Measurements from ENCODE around the gene LDB2.
"Not testable (repeated sequence)": the region's sequence is repeated elsewhere in the genome, so short reads cannot be mapped to it uniquely, and the experiment has no call there.

LDB2 gene

GRCh38 chr4:16672421-16672820 lies 226.0 kb downstream of the LDB2 start:
- no peak for DNase-seq

DNA sequence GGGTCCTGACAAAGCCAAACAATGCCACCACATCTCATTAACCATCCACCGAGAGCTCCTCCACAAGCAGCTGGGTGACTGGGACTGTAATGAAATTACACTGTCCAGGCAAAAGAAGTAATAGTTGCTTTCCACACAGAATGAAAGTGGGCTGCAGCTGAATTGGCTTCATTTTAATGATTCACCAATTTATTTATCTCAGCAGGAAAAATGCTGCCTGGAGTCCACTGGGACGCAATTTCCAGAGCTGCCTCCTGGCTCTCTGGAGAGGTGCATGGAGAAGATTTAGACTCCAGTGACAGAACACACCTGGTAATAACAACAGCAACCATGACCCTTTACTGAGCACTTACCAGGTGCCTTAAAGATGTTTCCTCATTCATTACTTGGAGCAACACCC lies 226.7 kb downstream of the LDB2 start:
- no peak for DNase-seq

DNA sequence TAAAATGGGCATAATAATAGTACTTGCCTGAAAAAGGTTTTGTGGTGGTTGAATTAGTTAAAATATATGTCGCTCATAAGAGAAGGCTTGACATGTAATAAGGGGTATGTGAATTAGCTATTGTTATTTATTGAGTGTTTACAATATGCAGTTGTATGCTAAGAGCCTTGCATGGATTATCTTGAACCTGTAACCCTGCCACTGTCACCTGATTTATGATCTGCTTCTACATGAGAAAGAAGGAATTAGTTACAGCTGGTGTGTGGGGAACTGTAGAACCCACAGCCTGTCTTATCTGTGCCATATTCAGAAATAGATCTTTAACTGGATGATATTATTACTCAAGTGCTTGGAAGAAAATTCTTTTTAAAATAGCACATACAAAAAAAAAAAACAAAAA lies 227.7 kb downstream of the LDB2 start:
- DNase-seq: no peak

- DNase-seq: no peak
These were observed 229.4 kb downstream of the LDB2 start for GRCh38 chr4:16669036-16669435.

DNA sequence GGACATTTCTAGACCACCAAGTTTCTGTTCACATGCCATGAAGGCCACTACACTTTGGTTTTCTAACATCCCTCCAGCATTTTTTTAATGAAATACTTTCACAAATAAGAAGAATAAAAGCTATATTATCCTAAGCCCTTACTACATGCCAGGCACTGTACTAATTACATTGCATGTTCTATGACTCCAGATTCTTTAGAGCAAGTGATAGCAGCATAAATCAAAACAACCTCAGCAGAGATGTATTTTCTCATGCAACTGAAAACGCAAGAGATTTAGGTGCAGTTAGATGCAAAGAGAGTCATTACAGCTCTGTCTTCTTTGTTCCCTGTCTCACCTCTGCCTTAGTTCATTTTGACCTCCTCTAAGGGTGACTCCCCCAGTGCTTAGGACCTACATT lies 230.0 kb downstream of the LDB2 start:
- no peak for DNase-seq

DNA sequence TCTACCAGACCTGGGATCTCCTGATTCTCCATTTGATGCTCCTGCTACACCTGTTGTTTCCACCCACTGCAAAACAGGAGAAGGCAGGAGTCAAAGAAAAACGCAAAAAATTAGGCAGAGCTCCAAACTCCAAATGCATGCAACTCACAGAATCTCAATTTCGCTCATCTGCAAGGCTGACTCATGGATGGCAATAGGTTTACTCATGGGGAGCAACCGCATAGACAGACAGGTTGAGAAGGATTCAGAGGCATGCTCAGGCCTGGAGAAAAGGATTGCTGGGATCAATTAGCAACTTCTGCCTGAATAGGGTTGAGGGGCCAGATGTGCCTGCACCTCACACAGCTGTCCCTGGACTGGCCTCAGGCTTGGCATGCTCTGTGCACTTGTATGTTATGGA lies 231.0 kb downstream of the LDB2 start:
- DNase-seq: no peak

- DNase-seq: no peak
These were observed 232.4 kb downstream of the LDB2 start for GRCh38 chr4:16665942-16666551.

DNA sequence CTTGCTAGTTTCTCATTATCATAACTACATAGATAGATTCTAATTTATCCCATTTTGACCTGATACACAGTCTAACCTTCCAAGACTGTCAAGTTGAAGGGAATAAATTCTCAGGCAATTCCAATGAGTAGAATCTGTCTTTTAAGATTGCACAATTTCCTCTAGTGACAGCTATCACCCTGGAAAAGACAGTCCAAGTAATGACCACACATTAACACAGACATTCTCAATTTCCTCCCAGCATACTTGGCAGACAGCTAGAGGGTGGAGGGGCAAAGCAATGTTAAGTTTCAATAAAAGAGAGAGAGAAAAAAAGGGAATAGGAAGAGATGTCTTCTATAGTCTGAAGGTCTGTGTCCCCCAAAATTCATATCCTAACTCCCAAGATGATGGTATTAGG lies 234.7 kb downstream of the LDB2 start:
- DNase-seq: no peak

GRCh38 chr4:16663307-16663706 lies 235.1 kb downstream of the LDB2 start:
- DNase-seq: no peak

DNA sequence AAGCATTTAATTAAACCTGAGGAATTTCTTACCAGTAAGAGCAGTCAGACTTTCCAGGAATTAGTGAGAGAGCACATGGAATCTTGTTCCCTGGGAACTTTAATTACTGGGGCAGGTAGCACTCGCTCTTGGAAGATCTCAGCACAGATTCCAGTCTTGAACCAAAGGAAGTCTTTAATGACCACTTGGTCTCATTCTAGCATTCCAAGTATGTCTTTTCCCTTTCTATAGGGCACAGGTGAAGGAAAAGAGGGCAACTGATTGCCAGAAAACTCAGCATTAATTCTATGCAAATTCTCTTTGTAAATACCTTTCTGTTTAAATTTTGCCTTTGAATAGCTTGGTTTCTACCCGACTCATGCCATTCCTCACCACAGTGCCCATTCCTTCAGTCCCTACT lies 236.6 kb downstream of the LDB2 start:
- DNase-seq: no peak

DNA sequence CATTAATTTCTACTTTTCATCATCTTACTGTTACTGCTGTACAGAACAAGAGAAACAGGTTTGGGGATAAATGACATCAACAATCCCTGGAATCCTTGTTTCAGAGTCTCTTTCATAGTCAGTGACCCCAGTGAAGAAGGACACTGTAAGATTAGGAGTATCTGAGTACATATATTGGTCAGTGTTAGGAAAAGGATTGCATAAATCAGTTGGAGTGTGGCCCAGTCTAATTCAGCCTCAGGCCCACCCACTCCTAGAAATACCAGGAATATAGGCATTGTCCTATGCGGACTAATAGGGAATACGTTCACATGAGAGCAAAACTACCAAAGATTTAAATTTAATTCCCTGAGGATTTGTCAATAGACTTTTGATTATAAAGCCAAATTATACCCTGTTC lies 237.8 kb downstream of the LDB2 start:
- no peak for DNase-seq

GRCh38 chr4:16659694-16660093 lies 238.8 kb downstream of the LDB2 start:
- DNase-seq: no peak

DNA sequence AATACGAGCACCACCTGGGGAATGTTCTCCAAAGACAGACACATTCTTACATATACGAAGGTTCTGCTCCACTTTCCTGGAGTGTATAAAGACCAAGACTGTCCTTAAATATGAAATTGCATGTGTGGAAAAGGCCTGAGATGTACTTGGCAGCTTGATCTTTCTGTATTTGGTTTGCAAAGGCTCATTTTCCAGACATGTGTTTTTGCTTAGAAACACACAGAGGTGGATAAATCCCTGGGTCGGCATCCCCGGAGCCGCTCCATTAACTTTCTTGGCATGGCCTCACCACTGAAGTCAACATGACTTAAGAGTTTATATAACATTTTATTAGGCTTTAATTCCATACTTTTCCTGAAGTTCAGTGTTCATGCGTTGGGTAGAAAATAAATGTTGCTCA lies 239.4 kb downstream of the LDB2 start:
- DNase-seq: no peak

- DNase-seq: no peak
These were observed 240.3 kb downstream of the LDB2 start for GRCh38 chr4:16658183-16658582.

- DNase-seq: no peak
These were observed 243.3 kb downstream of the LDB2 start for GRCh38 chr4:16655111-16655510.

GRCh38 chr4:16652732-16653305 lies 245.6 kb downstream of the LDB2 start:
- DNase-seq: no peak

GRCh38 chr4:16646459-16646858 lies 252.0 kb downstream of the LDB2 start:
- DNase-seq: no peak

DNA sequence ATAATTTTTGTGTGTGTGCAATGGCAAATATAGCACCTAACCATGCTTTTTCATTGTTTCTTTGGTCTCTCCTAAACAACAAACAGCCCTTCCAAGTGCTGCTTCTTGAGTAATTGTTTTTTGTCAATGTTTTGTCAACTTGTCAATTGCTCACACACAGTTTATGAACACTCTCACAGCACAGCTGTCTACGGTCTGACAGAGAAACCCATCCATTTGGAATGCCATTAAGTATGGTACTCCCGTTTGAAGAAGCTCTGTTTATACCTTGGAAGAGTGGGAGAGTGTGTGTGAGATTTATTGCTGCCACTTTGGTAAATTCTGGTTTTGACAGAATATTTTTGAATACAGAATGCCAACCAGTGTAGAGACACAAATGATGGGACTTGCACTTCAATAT lies 254.6 kb downstream of the LDB2 start:
- no peak for DNase-seq

DNA sequence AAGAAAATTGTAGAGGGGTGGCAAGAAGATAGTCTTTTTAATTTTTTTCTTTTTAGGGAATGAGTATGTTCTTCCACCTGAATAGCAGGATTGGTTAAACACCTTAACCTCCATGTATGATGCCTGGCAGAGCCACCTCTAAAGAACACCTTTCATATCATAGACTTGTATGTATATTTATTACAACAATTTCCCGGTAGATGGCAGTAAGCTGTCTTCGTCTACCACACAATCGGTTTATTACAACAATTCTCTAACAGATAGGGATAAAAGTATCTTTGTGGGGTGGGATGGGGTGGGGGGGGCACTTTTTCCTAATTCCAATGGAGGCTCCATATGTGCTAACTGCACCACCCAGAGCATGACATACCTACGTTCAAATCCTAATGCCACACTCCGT lies 255.5 kb downstream of the LDB2 start:
- no peak for DNase-seq

GRCh38 chr4:16641971-16642370 lies 256.5 kb downstream of the LDB2 start:
- DNase-seq: no peak

- no peak for DNase-seq
These were observed 261.4 kb downstream of the LDB2 start for GRCh38 chr4:16636912-16637630.

DNA sequence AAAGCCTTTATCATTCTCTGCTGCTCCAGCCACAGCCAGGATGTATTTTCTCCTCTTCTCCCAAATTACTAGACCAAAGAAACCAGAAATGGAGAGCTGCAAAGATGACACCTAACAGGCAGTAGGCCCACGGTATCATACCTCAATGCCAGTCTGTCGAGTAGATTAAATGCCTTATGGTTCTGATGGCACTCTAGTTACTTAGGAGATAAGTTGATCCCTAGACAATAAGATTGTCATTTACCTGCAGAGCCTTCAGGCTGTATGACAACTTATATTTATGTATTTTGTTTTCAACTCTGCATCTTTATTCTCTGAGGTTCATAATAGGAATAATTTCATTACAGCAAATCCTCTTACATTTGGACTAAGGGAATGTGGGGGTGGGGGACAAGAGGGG lies 262.1 kb downstream of the LDB2 start:
- DNase-seq: no peak

GRCh38 chr4:16629274-16629673 lies 269.2 kb downstream of the LDB2 start:
- not testable (repeated sequence) for DNase-seq

GRCh38 chr4:16628835-16629234 lies 269.6 kb downstream of the LDB2 start:
- DNase-seq: not testable (repeated sequence)

GRCh38 chr4:16627999-16628398 lies 270.4 kb downstream of the LDB2 start:
- no peak for DNase-seq
